Measurements from ENCODE around the gene DIAPH3.

The DIAPH3 gene

DNA sequence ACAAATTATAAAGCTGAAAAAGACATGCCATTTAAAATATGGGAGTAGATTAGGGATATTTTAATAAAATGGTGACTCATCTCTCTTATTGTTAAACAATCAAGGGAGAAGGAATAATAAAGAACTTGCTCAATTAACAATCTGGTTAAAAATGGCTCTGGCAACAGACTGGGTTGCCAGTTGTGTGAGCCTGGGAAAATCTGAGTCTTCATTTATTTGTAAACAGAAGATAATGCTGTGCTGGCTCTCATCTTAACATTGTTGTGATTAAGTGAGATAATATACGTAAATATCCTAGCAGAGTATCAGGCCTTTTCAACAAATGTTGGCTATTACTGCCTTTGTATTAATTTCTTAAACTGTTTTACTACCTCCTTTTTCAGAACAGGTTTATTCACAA lies 453.3 kb downstream of the DIAPH3 start:
- Histone ChIP-seq H3K4me3 (ENCODE audit: low read length, poor library complexity, severe bottlenecking) (no peak overlapping the region), H3K27me3 (ENCODE audit: insufficient read depth, low read length, poor library complexity, severe bottlenecking) (no peaks in the 10 kb centered on the region), H3K4me1 (ENCODE audit: insufficient read depth, low read length, poor library complexity, severe bottlenecking) (no peaks in the 10 kb centered on the region), H3K9me3 (ENCODE audit: insufficient read depth, low read depth, low read length) (no peaks in the 10 kb centered on the region), H3K79me2 (ENCODE audit: insufficient read depth, low read length) (no peaks in the 10 kb centered on the region), H3K4me2 (ENCODE audit: low read depth, low read length, poor library complexity, severe bottlenecking) (no peak overlapping the region), H4K20me1 (ENCODE audit: insufficient read depth, low read length, poor library complexity, severe bottlenecking) (no peaks in the 10 kb centered on the region), H3K9me2 (replicated peaks; ENCODE audit: low read depth, low read length) (no peaks in the 10 kb centered on the region), H3K36me3 (ENCODE audit: insufficient read depth, low read length) (no peaks in the 10 kb centered on the region), H2AFZ (ENCODE audit: low read length) (no peak overlapping the region), H3F3A (ENCODE audit: low read depth) (no peaks in the 10 kb centered on the region), H3K9ac (ENCODE audit: low read depth, low read length, poor library complexity, severe bottlenecking) (no peak overlapping the region)
- TF ChIP-seq, protein P1, sequence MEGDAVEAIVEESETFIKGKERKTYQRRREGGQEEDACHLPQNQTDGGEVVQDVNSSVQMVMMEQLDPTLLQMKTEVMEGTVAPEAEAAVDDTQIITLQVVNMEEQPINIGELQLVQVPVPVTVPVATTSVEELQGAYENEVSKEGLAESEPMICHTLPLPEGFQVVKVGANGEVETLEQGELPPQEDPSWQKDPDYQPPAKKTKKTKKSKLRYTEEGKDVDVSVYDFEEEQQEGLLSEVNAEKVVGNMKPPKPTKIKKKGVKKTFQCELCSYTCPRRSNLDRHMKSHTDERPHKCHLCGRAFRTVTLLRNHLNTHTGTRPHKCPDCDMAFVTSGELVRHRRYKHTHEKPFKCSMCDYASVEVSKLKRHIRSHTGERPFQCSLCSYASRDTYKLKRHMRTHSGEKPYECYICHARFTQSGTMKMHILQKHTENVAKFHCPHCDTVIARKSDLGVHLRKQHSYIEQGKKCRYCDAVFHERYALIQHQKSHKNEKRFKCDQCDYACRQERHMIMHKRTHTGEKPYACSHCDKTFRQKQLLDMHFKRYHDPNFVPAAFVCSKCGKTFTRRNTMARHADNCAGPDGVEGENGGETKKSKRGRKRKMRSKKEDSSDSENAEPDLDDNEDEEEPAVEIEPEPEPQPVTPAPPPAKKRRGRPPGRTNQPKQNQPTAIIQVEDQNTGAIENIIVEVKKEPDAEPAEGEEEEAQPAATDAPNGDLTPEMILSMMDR (conservative IDR thresholded peaks at IDR 0.05; ENCODE audit: low read length): no peak
- TF ChIP-seq EZH2phosphoT487 (IDR thresholded peaks at IDR 0.05; ENCODE audit: borderline replicate concordance): no peak

DNA sequence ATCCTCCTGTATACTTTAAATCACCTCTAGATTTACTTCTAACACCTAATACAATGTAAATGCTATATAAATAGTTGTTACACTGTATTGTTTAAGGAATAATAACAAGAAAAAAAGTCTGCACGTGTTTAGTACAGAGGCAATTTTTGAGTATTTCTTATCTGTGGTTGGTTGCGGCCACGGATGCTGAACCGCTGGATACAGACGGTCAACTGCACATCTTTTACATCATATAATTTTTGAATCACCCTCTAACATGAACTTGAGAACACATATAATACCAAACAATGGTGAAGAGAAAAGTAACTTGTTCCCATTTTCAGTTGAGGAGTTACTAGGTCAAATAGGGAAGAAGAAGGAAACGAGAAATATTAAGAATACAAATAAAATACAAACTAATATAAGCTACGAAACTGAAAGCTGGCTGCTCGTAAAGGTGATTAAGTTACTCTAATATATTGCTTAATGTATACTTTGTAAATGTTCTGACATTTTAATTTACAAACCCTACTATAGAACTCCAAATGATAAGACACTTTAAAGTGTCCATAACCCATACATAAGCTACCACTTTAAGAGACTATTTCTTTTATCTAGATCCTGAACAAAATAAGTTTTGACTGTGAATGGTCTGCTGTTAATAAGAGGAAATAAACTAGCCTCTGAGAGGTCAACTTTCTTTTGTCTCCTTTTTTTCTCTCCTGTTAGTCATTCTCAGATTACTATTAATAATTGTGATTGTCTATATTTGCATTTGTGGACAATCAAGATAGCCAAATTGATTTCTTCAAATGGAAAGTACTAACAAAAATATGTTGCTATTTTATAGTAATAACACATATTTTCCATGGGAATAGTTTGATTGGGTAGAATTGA lies 457.4 kb downstream of the DIAPH3 start:
- TF ChIP-seq, protein P1 (conservative IDR thresholded peaks at IDR 0.05; ENCODE audit: low read length): no peak
- no peak for TF ChIP-seq EZH2phosphoT487 (IDR thresholded peaks at IDR 0.05; ENCODE audit: borderline replicate concordance)
- no peaks in the 10 kb centered on the region for H4K20me1 ChIP-seq (ENCODE audit: insufficient read depth, low read length, poor library complexity, severe bottlenecking)
- no peaks in the 10 kb centered on the region for H3K9me2 ChIP-seq (replicated peaks; ENCODE audit: low read depth, low read length)
- no peaks in the 10 kb centered on the region for H3F3A ChIP-seq (ENCODE audit: low read depth)
- H3K27me3 ChIP-seq (ENCODE audit: insufficient read depth, low read length, poor library complexity, severe bottlenecking): no peaks in the 10 kb centered on the region
- H3K36me3 ChIP-seq (ENCODE audit: insufficient read depth, low read length): no peaks in the 10 kb centered on the region
- H3K9me3 ChIP-seq (ENCODE audit: insufficient read depth, low read depth, low read length): no peaks in the 10 kb centered on the region
- H3K4me1 ChIP-seq (ENCODE audit: insufficient read depth, low read length, poor library complexity, severe bottlenecking): no peaks in the 10 kb centered on the region
- H3K79me2 ChIP-seq (ENCODE audit: insufficient read depth, low read length): no peaks in the 10 kb centered on the region
- no peak overlapping the region for H3K9ac ChIP-seq (ENCODE audit: low read depth, low read length, poor library complexity, severe bottlenecking)
- no peak overlapping the region for H3K4me3 ChIP-seq (ENCODE audit: low read length, poor library complexity, severe bottlenecking)
- H2AFZ ChIP-seq (ENCODE audit: low read length): no peak overlapping the region
- H3K4me2 ChIP-seq (ENCODE audit: low read depth, low read length, poor library complexity, severe bottlenecking): no peak overlapping the region

DNA sequence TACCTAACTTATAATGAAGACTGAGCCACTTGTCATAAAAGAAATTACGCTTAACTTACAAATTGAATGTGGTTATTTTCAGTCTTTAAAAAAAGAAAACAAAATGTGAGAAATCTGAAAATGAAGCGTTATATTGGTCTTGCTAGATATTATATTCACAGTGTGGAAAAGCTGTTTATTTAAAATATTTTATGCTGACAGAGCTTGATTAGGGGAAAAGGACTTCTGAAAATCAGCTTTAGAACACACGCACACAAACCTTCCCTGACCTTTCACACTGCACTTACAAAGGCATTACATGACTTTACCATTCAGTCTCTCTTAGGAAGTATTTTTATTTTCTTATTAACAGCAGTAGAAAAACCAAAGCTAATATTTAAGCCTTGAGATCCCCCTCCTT lies 461.5 kb downstream of the DIAPH3 start:
- H3K9ac ChIP-seq (ENCODE audit: low read depth, low read length, poor library complexity, severe bottlenecking): no peak overlapping the region
- no peaks in the 10 kb centered on the region for H3K79me2 ChIP-seq (ENCODE audit: insufficient read depth, low read length)
- no peaks in the 10 kb centered on the region for H4K20me1 ChIP-seq (ENCODE audit: insufficient read depth, low read length, poor library complexity, severe bottlenecking)
- H3K4me2 ChIP-seq (ENCODE audit: low read depth, low read length, poor library complexity, severe bottlenecking): no peak overlapping the region
- no peak overlapping the region for H3K4me3 ChIP-seq (ENCODE audit: low read length, poor library complexity, severe bottlenecking)
- TF ChIP-seq, protein P1 (conservative IDR thresholded peaks at IDR 0.05; ENCODE audit: low read length): no peak
- TF ChIP-seq EZH2phosphoT487 (IDR thresholded peaks at IDR 0.05; ENCODE audit: borderline replicate concordance): no peak
- no peaks in the 10 kb centered on the region for H3K36me3 ChIP-seq (ENCODE audit: insufficient read depth, low read length)
- H3F3A ChIP-seq (ENCODE audit: low read depth): no peaks in the 10 kb centered on the region
- H3K27me3 ChIP-seq (ENCODE audit: insufficient read depth, low read length, poor library complexity, severe bottlenecking): no peaks in the 10 kb centered on the region
- H3K4me1 ChIP-seq (ENCODE audit: insufficient read depth, low read length, poor library complexity, severe bottlenecking): no peaks in the 10 kb centered on the region
- H2AFZ ChIP-seq (ENCODE audit: low read length): no peak overlapping the region
- no peaks in the 10 kb centered on the region for H3K9me3 ChIP-seq (ENCODE audit: insufficient read depth, low read depth, low read length)
- H3K9me2 ChIP-seq (replicated peaks; ENCODE audit: low read depth, low read length): no peaks in the 10 kb centered on the region
